Measurements from ENCODE around the gene MYO10. TPM values are rescaled to one million over a fixed set of nuclear protein-coding genes. Genes with fewer than 3 reads are reported as not detected.

Gene MYO10
- total and polyA plus RNA-seq, 2 experiments from 2014 or later: 119 to 276 TPM

GRCh38 chr5:16722097-16722495, 214.0 kb downstream of the MYO10 start:
- peak overlapping the region; percentile 4; the same call in 1 of the 3 replicates for H3K4me3 Mint-ChIP-seq
- Histone ChIP-seq H3K36me3 (ENCODE audit: insufficient read depth) (no peaks in the 10 kb centered on the region), H4K20me1 (replicated peaks; ENCODE audit: insufficient read depth) (peaks cover 51% of the 10 kb centered on the region), H3K4me2 (peak overlapping the region; percentile 39), H3K27ac (ENCODE audit: low read depth) (peak overlapping the region; percentile 82), H3K4me1 (ENCODE audit: insufficient read depth) (peaks cover 62% of the 10 kb centered on the region), H3K27me3 (ENCODE audit: insufficient read depth) (no peaks in the 10 kb centered on the region), H3K9me2 (ENCODE audit: insufficient read depth) (no peaks in the 10 kb centered on the region), H2AFZ (no peak overlapping the region), H3F3A (replicated peaks; ENCODE audit: low read depth) (0 out of 2 replicates have a peak, but pooled peaks cover 10% of the 10 kb centered on the region), H3K4me3 (0 out of 2 replicates have a peak overlapping the region, but pooled peaks have one; percentile 24), H3K79me2 (replicated peaks; ENCODE audit: insufficient read depth) (peaks cover 99% of the 10 kb centered on the region)
- H3K4me1 Mint-ChIP-seq: peaks cover 61% of the 10 kb centered on the region
- no peaks in the 10 kb centered on the region for H3K27me3 Mint-ChIP-seq (ENCODE audit: insufficient read depth, low read depth, poor library complexity)
- peaks cover 51% of the 10 kb centered on the region for H3K36me3 Mint-ChIP-seq (ENCODE audit: low read depth)
- H3K9me3 Mint-ChIP-seq: peaks cover 7% of the 10 kb centered on the region; the same call in 1 of the 3 replicates
- peak; percentile 14 for ATAC-seq
- peak overlapping the region; percentile 8; the same call in 1 of the 2 replicates for H3K27ac Mint-ChIP-seq
- no peak for TF ChIP-seq ZNF331 (CRISPR knock-in tag; IDR thresholded peaks at IDR 0.05; ENCODE audit: low read depth)
- no peak for TF ChIP-seq POLR2AphosphoS5 (IDR thresholded peaks at IDR 0.05; ENCODE audit: low read depth)
- no peak for TF ChIP-seq STAT1 (IDR thresholded peaks at IDR 0.05; ENCODE audit: unreplicated experiment)
- no peak for TF ChIP-seq CTCF (conservative IDR thresholded peaks at IDR 0.05; ENCODE audit: low read depth in 2 of 2)
- TF ChIP-seq ZNF462 (CRISPR knock-in tag; IDR thresholded peaks at IDR 0.05): no peak
- no peak for TF ChIP-seq EZH2phosphoT487 (IDR thresholded peaks at IDR 0.05; ENCODE audit: unreplicated experiment)
- no peak for TF ChIP-seq JUNB (IDR thresholded peaks at IDR 0.05; ENCODE audit: unreplicated experiment)
- TF ChIP-seq ZNF114 (CRISPR knock-in tag; IDR thresholded peaks at IDR 0.05): no peak
- TF ChIP-seq ETS1 (IDR thresholded peaks at IDR 0.05): no peak
- TF ChIP-seq NANOG (IDR thresholded peaks at IDR 0.05; ENCODE audit: borderline replicate concordance): no peak
- no peak for TF ChIP-seq EZH2 (IDR thresholded peaks at IDR 0.05; ENCODE audit: low read depth, unreplicated experiment)
- TF ChIP-seq REST (IDR thresholded peaks at IDR 0.05; ENCODE audit: unreplicated experiment): no peak
- TF ChIP-seq CREB1 (CRISPR knock-in tag; IDR thresholded peaks at IDR 0.05; ENCODE audit: low read depth): no peak
- DNase-seq (ENCODE audit: low spot score): no peak

Measured in GM23338 (cell line).